IPS DF 4.7 (cell line): ENCODE results near the gene ZNF717.
A peak's percentile ranks its signal among the peaks of the same experiment; 100 is the strongest.
"Not testable (repeated sequence)": the region's sequence is repeated elsewhere in the genome, so short reads cannot be mapped to it uniquely, and the experiment has no call there.

Experiments used
- DNase-seq: peaks from one replicate; pipeline ENCODE4 v3.0.0-alpha.2; 2013; ENCODE audit warnings: low spot score; ENCODE audit errors: extremely low read depth

ZNF717 gene

GRCh38 chr3:75785081-75785755 is at the start of gene ZNF717:
TSS of gene ZNF717 (minus strand) at chr3:75785549. CDS start at chr3:75783362, 2,187 bp downstream.
- peak; percentile 11 for DNase-seq

GRCh38 chr3:75831076-75831475 is 45.7 kb upstream of the ZNF717 start:
- DNase-seq, result not testable (repeated sequence)

GRCh38 chr3:75818019-75818418 is 32.7 kb upstream of the ZNF717 start:
- DNase-seq, result not testable (repeated sequence)

GRCh38 chr3:75816287-75817180 is 31.2 kb upstream of the ZNF717 start:
- DNase-seq, result not testable (repeated sequence)

GRCh38 chr3:75814797-75815196 is 29.4 kb upstream of the ZNF717 start:
- DNase-seq, result no peak

GRCh38 chr3:75782506-75782905 is 2.8 kb downstream of the ZNF717 start:
- DNase-seq, result no peak

GRCh38 chr3:75781079-75781745 is 4.1 kb downstream of the ZNF717 start:
- DNase-seq, result no peak

GRCh38 chr3:75777742-75778141 is 7.6 kb downstream of the ZNF717 start:
- not testable (repeated sequence) for DNase-seq

GRCh38 chr3:75771631-75772030 is 13.7 kb downstream of the ZNF717 start:
- DNase-seq, result not testable (repeated sequence)

GRCh38 chr3:75768303-75769017 is 16.9 kb downstream of the ZNF717 start:
- DNase-seq, result no peak

GRCh38 chr3:75737831-75738493 is 47.4 kb downstream of the ZNF717 start:
- DNase-seq, result no peak

- no peak for DNase-seq
Observed at GRCh38 chr3:75727985-75728384, 57.4 kb downstream of the ZNF717 start.

GRCh38 chr3:75692061-75692460 is 93.3 kb downstream of the ZNF717 start:
- DNase-seq, result no peak

GRCh38 chr3:75687323-75687722 is 98.0 kb downstream of the ZNF717 start:
- no peak for DNase-seq
